OCI-LY1 (cell line): ENCODE results near the gene SNX12.

Experiments
- EZH2 ChIP-seq: fragments of 200-600 bp; sonication (generic), shearing (Covaris generic); IDR thresholded peaks from 2 replicates; pipeline ENCODE4 v1.8.0; 2017; ENCODE audit warnings: borderline replicate concordance, mixed run types, mild to moderate bottlenecking, antibody characterized with exemption, low read length, moderate library complexity, mixed read lengths
- TF ChIP-seq, protein P1 (sequence below): fragments of 200-600 bp; sonication (generic), shearing (Covaris generic); IDR thresholded peaks from 2 replicates; pipeline ENCODE4 v1.5.1; 2017; ENCODE audit warnings: mild to moderate bottlenecking, antibody characterized with exemption, low read length, moderate library complexity, mixed read lengths

DNA sequence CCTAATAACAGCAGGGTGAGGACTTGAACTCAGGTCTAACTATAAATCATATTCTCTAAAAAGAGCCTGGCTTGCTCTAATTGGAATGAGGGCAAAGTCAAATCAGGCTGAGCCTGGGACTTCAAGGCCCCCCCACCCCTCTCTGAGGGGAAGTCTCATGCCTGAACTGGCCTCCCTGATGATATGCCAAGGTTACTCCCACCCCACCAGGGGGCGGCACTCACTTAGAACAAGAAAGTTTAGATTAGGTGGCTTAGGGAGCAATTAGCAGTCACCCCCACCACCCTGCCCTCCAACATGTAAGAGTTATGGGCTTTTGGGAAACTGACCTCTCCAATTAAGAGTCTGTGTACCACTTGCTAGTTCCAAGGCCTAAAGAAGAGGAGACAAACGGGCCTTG lies 30.2 kb upstream of the SNX12 start:
- TF ChIP-seq, protein P1, sequence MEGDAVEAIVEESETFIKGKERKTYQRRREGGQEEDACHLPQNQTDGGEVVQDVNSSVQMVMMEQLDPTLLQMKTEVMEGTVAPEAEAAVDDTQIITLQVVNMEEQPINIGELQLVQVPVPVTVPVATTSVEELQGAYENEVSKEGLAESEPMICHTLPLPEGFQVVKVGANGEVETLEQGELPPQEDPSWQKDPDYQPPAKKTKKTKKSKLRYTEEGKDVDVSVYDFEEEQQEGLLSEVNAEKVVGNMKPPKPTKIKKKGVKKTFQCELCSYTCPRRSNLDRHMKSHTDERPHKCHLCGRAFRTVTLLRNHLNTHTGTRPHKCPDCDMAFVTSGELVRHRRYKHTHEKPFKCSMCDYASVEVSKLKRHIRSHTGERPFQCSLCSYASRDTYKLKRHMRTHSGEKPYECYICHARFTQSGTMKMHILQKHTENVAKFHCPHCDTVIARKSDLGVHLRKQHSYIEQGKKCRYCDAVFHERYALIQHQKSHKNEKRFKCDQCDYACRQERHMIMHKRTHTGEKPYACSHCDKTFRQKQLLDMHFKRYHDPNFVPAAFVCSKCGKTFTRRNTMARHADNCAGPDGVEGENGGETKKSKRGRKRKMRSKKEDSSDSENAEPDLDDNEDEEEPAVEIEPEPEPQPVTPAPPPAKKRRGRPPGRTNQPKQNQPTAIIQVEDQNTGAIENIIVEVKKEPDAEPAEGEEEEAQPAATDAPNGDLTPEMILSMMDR, result peak; percentile 59; the same call in 1 of the 2 replicates
- no peak for TF ChIP-seq EZH2
